ENCODE data around the gene PYY. TPM values are rescaled to one million over a fixed set of nuclear protein-coding genes. Genes with fewer than 3 reads are reported as not detected.
"Not testable (repeated sequence)": the region's sequence is repeated elsewhere in the genome, so short reads cannot be mapped to it uniquely, and the experiment has no call there.

The PYY gene
- total RNA-seq, 1 donor from 2014 or later, result not detected

DNA sequence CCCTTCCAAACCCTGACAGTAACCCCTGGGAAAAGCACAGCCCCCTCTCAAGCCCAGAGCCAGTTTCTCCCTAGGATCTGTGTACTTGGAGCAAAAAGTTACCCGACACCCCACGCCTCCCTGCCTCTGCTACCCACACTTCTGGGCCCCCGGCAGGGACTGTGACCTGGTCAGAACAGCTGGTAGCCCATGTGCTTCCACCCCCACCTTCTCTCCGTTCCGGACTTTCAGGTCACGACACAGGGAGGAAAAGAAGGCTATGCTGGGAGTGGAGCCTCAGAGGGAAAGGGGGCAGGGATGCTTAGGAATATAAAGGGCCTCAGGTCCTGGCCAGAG lies 17.8 kb downstream of the PYY start:
- TF ChIP-seq, protein P1, sequence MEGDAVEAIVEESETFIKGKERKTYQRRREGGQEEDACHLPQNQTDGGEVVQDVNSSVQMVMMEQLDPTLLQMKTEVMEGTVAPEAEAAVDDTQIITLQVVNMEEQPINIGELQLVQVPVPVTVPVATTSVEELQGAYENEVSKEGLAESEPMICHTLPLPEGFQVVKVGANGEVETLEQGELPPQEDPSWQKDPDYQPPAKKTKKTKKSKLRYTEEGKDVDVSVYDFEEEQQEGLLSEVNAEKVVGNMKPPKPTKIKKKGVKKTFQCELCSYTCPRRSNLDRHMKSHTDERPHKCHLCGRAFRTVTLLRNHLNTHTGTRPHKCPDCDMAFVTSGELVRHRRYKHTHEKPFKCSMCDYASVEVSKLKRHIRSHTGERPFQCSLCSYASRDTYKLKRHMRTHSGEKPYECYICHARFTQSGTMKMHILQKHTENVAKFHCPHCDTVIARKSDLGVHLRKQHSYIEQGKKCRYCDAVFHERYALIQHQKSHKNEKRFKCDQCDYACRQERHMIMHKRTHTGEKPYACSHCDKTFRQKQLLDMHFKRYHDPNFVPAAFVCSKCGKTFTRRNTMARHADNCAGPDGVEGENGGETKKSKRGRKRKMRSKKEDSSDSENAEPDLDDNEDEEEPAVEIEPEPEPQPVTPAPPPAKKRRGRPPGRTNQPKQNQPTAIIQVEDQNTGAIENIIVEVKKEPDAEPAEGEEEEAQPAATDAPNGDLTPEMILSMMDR (conservative IDR thresholded peaks at IDR 0.05; ENCODE audit: low read depth, low read length), result no peak
- no peak overlapping the region for H3K4me3 ChIP-seq (ENCODE audit: low read depth, low read length)
- no peak for DNase-seq (ENCODE audit: low read depth)

DNA sequence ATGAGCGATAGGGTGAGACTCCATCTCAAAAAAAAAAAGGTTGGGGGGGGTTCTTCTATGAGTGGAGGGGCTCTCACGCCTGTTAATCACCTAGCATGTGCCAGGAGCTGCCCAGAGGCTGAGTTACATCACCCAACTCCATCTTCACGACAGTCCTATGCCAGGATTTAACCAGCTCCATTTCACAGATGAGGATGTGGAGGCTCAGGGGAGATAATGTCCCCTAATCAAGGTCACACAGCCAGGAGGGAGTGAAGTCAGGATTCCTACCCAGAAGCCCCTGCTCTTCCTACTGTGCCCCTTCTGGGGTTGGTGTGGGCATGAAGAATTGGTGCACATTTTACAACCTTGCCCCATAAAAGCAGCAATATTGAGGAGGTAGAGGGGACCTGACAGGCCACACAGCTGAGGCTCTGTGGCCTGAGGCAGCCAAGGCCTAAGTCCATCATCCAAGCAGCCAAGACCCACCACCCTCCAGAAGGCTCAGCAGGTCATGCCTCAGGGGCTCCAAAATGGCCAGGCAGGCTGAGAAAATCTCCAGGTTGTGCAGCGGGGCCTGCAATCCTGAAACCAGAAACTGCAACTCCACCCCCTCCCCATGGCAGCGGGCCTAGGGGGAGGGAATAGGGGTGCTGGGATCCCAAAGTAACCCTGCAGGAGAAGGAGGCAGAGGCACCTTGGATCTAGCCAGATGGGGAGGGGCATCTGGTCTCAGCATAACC lies 18.4 kb downstream of the PYY start:
- TF ChIP-seq, protein P1 (conservative IDR thresholded peaks at IDR 0.05; ENCODE audit: low read depth, low read length), result no peak
- DNase-seq (ENCODE audit: low read depth), result no peak
- no peak overlapping the region for H3K4me3 ChIP-seq (ENCODE audit: low read depth, low read length)

DNA sequence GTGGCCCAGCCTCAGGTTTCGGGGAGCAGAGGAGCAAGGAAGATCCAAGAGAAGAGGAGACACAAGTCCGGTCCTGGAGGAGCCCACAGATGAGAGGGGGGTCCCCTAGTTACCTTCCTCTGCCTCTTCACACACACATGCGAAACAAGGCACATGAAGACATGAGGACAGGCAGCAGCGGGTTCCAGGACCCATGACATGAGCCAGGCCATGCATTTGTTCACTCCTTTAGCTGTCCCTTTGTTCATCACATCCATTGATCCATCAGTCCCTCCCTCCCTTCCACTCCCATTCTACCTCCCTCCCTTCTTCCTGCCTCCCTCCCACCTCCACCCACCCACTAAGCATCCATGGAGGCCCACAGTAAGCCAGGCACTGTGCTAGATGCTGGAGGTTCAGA lies 20.8 kb downstream of the PYY start:
- TF ChIP-seq, protein P1 (conservative IDR thresholded peaks at IDR 0.05; ENCODE audit: low read depth, low read length), result no peak
- DNase-seq (ENCODE audit: low read depth), result no peak
- H3K4me3 ChIP-seq (ENCODE audit: low read depth, low read length), result no peak overlapping the region

DNA sequence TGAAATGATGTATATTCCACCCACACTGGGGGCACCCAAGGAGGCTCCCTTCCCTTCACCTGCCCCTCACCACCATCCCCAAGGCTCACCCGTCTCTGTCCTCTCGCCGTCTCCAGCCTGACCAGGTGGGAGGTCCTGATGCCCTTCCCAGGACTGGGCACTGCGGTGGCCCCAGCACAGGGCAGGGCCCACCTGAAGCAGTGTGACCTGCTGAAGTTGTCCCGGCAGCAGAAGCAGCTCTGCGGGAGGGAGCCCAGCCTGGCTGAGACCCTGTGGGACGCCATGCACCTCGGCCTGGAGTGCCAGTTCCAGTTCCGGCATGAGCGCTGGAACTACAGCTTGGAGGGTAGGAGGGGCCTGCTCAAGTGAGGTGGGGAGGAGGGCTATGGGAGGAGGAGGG lies 21.4 kb downstream of the PYY start:
- no peak overlapping the region for H3K4me3 ChIP-seq (ENCODE audit: low read depth, low read length)
- no peak for DNase-seq (ENCODE audit: low read depth)
- TF ChIP-seq, protein P1 (conservative IDR thresholded peaks at IDR 0.05; ENCODE audit: low read depth, low read length), result no peak

DNA sequence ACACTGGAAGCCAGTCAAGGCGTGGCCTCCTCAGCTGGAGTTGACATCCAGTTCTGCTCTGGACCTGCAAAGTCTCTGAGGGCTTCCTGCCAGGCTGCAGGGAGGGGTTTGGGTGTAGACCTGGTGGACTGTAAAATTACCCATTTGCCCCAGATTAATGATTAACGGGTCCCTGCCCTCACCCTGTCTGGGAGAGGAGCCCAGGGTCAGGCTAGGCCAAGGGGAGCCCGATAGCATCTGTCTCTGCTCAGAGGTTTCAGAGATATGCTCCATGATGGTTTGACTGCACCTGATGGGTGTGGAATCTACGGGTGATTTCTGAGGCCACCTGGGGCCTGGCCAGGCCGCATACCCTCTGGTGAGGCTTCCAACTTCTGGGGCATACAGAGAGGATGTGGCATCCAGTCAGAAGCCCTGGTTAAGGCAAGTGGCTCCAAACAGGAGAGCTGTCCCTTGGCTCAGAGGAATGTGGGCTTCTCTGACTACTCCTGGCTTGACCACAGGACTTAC lies 22.6 kb downstream of the PYY start:
- no peak overlapping the region for H3K4me3 ChIP-seq (ENCODE audit: low read depth, low read length)
- TF ChIP-seq, protein P1 (conservative IDR thresholded peaks at IDR 0.05; ENCODE audit: low read depth, low read length), result no peak
- DNase-seq (ENCODE audit: low read depth), result no peak

DNA sequence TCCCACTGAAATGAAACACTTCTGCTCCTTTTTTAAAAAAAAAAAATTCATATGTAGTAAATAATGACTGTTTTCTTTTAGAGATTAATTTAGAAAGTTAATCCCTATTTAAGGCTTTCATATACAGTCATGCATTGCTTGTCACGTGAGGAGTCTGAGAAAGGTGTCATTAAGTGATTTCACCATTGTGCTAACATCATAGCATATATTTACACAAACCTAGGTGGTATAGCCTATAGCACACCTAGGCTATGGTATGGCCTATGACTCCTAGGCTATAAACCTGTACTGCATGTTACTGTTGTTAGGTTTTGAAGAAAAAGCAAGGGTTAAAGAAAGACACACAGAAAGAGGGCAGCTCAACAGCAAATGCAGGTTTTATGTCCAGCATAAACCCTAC lies 25.1 kb downstream of the PYY start:
- DNase-seq (ENCODE audit: low read depth), result no peak
- TF ChIP-seq, protein P1 (conservative IDR thresholded peaks at IDR 0.05; ENCODE audit: low read depth, low read length), result no peak
- no peak overlapping the region for H3K4me3 ChIP-seq (ENCODE audit: low read depth, low read length)

DNA sequence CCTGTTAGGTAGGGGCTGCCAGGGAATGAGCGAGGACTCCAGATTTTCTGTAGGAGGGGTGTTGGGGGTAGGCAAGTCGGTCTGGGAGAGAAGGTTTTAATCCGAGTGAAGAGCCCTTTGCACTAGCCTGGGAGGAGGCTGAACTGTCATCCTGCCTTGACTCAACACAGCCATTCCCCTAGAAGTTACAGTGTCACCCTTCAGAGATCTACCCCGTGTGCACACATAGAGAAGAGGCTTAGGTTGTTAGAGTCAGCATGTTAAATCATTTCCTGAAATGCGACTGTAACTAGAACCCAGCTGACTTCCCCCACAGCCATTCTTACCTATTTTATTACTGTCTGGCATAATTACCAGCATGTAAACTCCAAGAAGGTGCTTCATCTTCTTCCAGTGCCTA lies 25.8 kb downstream of the PYY start:
- H3K4me3 ChIP-seq (ENCODE audit: low read depth, low read length); DNase-seq (ENCODE audit: low read depth): not testable (repeated sequence)
